Muscle layer of colon (tissue), 2 donors: ENCODE data around the gene FASTKD3.

Experiments used
- H3K27ac ChIP-seq: one replicate; pipeline ENCODE4 v1.7.0; 2013; ENCODE audit warnings: low read depth, mild to moderate bottlenecking, low read length, moderate library complexity
- H3K27me3 ChIP-seq, 2 donors: one replicate each; pipeline ENCODE4 v1.7.0; 2013; ENCODE audit warnings: low read length in 2 of 2, mild to moderate bottlenecking in 2 of 2; ENCODE audit not compliant: insufficient read depth in 2 of 2, control insufficient read depth in 1 of 2
- H3K36me3 ChIP-seq: one replicate; pipeline ENCODE4 v1.7.0; 2013; ENCODE audit warnings: mild to moderate bottlenecking, low read length; ENCODE audit not compliant: insufficient read depth
- H3K4me1 ChIP-seq: one replicate; pipeline ENCODE4 v1.7.0; 2013; ENCODE audit warnings: mild to moderate bottlenecking, low read length; ENCODE audit not compliant: insufficient read depth
- H3K4me3 ChIP-seq, 2 donors: one replicate each; pipeline ENCODE4 v1.7.0; 2013; ENCODE audit warnings: low read length in 2 of 2, low read depth in 1 of 2, mild to moderate bottlenecking in 1 of 2, moderate library complexity in 1 of 2
- H3K9ac ChIP-seq: one replicate; pipeline ENCODE4 v1.7.0; 2013; ENCODE audit warnings: low read length
- H3K9me3 ChIP-seq: one replicate; pipeline ENCODE4 v1.7.0; 2013; ENCODE audit warnings: mild to moderate bottlenecking, low read length
- donor health status: abdominal sarcoma.
- donor health status: Adenocarcinoma of cecum.

FASTKD3 gene

DNA sequence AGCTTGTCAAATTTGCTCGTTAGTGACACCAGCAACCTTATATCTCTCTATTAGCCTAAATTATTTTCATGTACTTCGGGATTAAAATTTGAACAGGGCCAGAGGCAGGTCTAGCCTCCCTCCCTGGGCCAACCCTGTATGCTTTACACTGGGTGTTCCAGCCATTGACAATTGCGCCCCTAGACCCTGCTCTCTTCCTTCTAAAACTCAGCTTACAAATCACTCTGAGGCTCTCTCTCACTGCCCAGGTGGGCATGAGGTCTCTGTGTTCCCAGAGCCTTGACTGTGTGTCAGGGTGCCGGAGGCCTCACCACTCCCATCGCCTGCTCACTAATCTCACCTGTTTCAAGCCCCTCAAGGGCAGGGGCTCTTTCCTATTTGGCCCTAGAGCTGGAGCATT, 11.5 kb downstream of the FASTKD3 start:
- Histone ChIP-seq H3K4me3 (no peak overlapping the region), H3K9me3 (no peaks in the 10 kb centered on the region), H3K36me3 (peaks cover 33% of the 10 kb centered on the region), H3K27me3 (no peaks in the 10 kb centered on the region), H3K4me1 (no peaks in the 10 kb centered on the region), H3K27ac (no peak overlapping the region), H3K9ac (no peak overlapping the region)

DNA sequence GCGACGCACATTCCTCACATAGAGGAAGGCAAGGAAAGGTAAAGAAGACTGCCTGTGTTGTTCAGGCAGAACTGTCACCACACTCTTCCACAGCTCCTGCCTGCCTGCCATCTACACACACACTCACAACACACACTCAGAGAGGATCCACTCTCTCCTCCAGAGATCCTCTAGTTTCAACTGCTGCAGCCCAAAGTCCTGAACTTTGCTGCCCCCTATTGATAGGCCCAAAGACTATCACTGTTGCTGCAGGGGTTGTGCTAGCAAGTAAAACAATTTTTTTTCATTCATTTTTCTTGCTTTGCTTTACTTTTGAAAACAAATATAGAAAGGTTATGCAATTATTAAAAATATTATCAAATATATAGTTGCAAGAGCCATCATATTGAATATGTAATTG, 12.0 kb downstream of the FASTKD3 start:
- Histone ChIP-seq H3K27me3 (no peaks in the 10 kb centered on the region), H3K4me1 (no peaks in the 10 kb centered on the region), H3K9ac (no peak overlapping the region), H3K9me3 (no peaks in the 10 kb centered on the region), H3K36me3 (peaks cover 29% of the 10 kb centered on the region), H3K27ac (no peak overlapping the region), H3K4me3 (no peak overlapping the region)

DNA sequence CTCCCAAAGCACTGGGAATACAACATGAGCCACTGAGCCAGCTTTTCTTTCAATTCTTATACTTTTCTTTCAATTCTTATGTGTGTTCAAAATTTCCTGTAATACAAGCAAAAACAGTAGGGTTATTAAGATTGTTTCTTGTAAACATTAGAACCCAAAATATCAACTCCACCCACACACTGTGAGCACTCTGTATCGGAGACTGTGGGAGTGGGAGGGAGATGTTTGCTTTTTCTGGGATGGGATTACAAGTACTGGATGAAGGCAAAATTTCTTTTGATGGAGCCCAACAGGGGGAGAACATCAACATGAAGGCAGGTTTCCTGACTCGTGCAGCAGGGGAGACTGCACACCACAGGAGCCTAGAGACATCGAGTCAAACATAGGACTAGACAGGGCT, 13.2 kb downstream of the FASTKD3 start:
- Histone ChIP-seq H3K9me3 (no peaks in the 10 kb centered on the region), H3K27ac (no peak overlapping the region), H3K4me1 (no peaks in the 10 kb centered on the region), H3K9ac (no peak overlapping the region), H3K27me3 (no peaks in the 10 kb centered on the region), H3K36me3 (peaks cover 20% of the 10 kb centered on the region), H3K4me3 (no peak overlapping the region)

DNA sequence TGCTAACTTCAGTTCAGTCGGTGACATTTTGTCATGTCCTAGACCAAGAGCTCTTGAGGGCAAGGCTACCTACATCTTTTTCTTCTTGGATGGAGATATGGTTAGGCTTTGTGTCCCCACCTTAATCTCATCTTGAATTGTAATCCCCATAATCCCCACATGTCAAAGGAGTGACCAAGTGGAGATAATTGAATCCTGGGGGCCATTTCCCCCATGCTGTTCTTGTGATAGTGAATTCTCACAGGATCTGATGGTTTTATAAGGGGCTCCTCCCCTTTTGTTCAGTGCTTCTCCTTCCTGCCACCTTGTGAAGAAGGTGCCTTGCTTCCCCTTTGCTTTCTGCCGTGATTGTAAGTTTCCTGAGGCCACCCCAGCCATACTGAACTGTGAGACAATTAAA, 15.8 kb downstream of the FASTKD3 start:
- Histone ChIP-seq H3K27ac (no peak overlapping the region), H3K27me3 (peaks cover 8 to 19% of the 10 kb centered on the region in 2 donors), H3K4me3 (no peak overlapping the region), H3K36me3 (peaks cover 3% of the 10 kb centered on the region), H3K9ac (no peak overlapping the region), H3K4me1 (peaks cover 5% of the 10 kb centered on the region), H3K9me3 (no peaks in the 10 kb centered on the region)

DNA sequence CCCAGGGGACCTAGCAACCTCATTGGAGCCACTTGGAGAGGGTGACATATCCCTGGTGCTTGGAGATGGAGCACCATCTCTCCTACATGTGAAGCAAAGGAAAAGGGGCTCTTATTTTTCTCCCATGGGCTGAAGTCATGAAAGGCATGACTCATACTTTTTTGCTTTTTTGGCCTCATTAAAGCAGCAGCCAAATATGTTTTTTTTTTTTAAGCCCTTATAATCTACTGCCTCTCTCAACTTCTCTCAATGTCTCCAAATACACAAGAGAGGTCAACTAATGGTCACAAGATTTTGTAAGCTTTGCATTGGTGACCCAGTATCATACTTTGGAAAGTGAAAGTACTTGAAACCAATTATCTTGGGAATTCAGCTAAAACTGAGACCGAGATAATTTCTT, 16.3 kb downstream of the FASTKD3 start:
- H3K4me3 ChIP-seq, result no peak overlapping the region
- H3K9ac ChIP-seq, result no peak overlapping the region
- H3K36me3 ChIP-seq, result no peaks in the 10 kb centered on the region
- H3K4me1 ChIP-seq, result peaks cover 5% of the 10 kb centered on the region
- H3K27ac ChIP-seq, result no peak overlapping the region
- H3K9me3 ChIP-seq, result no peaks in the 10 kb centered on the region
- H3K27me3 ChIP-seq, result peaks cover 10 to 20% of the 10 kb centered on the region in 2 donors

DNA sequence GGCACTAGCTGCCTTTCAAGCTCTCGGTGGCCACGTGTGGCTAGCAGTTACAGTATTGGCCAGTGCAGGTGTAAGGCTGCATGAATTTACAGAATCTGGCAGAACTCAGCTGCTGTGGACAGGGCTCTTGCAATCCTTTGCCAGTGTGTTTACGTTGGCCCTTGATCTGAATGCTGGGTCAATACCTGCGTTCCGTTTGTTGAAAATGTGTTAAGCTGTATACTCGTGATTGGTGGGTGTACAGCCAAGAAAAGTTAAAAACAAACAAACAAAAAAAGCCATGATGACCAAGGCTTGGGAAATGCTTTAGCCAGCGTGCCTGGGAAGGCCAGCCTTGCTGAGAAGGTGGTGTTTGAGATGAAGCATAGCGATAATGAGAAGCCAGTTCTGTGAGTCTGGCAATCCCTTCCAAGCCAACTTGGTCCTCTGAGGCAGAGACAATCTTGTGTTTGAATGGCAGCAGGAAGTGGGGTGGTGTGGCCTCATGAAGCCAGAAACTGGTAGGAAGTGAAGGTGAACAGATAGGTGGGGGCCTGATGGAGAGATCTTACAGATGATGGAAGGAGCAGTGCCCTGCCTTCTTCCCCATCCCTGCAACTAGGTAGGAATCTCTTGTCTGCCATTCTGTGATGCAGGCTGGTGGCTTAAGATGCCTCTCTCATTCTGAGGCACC, 17.1 kb downstream of the FASTKD3 start:
- Histone ChIP-seq H3K9ac (no peak overlapping the region), H3K4me1 (peaks cover 5% of the 10 kb centered on the region), H3K9me3 (no peaks in the 10 kb centered on the region), H3K4me3 (no peak overlapping the region), H3K27me3 (peaks cover 16 to 20% of the 10 kb centered on the region in 2 donors), H3K36me3 (no peaks in the 10 kb centered on the region), H3K27ac (no peak overlapping the region)

DNA sequence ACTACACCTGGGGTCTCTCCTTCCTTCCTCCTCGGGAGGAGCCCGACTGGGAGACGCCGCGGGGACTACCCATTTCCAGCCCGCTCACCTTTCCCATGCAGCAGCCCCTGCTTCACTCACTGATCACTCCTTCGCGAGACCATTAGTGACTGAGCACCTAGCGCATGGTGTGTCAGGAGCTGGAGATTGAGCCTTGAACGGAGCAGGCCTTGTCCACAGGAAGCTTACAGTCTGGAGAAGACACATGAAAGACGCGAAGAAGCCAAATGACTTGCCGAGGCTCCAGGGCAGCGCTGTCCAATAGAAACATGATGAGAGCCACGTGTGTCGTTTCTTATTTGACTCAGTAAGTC, 17.6 kb downstream of the FASTKD3 start:
- peak overlapping the region in 1 of 2 donors; percentile 35 for H3K4me3 ChIP-seq
- H3K9ac ChIP-seq, result no peak overlapping the region
- H3K27me3 ChIP-seq, result peaks cover 16 to 20% of the 10 kb centered on the region in 2 donors
- no peak overlapping the region for H3K27ac ChIP-seq
- H3K36me3 ChIP-seq, result no peaks in the 10 kb centered on the region
- H3K9me3 ChIP-seq, result no peaks in the 10 kb centered on the region
- peaks cover 5% of the 10 kb centered on the region for H3K4me1 ChIP-seq

DNA sequence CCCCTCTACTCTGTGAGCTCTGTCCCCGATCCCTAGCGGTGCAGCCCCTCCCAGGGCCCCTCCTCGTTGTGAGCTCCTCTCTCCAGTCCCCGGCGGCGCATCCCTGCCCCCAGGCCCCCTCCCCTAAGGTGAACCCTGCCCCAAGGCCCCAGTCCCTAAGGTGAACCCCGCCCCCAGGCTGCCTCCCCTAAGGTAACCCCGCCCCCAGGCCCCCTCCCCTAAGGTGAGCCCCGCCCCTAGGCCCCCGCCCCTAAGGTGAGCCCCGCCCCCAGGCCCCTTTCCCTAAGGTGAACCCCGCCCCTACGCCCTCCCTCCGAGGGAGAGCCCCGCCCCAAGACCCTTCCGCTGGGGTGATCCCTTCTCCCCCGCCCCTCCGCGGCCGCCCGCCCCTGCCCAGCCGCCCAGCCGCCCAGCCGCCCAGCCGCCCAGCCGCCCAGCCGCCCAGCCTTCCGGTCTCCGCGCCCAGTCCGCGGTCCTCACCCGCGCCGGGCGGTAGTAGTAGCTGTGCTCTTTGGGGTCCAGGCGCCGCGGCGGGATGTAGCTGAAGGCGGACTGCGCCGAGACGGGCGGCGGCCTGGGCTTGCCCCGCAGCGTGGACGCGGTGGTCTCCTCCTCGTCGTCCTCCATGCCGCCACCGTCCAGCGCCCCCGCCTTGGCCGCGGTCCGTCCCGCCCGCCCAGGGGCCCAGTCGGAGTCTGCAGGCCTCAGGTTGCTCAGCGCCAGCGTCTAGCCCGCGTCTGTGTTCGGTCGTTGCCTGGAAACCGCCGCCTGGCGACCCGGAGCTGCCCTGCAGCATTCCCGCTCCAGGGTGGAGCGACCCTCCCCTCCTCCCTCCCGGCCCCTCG, 18.2 kb downstream of the FASTKD3 start, which contains the start of gene CFAP90:
Gene CFAP90 (minus strand): TSS at position 739 of the 845 bp plus-strand sequence. CDS start 112 bp downstream, at position 627.
- Histone ChIP-seq H3K4me3 (peak within 1 kb of the TSS; percentile 43 to 48), H3K4me1 (peaks cover 5% of the 10 kb centered on the region), H3K9ac (no peak within 1 kb of the TSS), H3K9me3 (no peaks in the 10 kb centered on the region), H3K27me3 (peaks cover 16 to 20% of the 10 kb centered on the region in 2 donors), H3K36me3 (no peaks in the 10 kb centered on the region), H3K27ac (no peak within 1 kb of the TSS)

DNA sequence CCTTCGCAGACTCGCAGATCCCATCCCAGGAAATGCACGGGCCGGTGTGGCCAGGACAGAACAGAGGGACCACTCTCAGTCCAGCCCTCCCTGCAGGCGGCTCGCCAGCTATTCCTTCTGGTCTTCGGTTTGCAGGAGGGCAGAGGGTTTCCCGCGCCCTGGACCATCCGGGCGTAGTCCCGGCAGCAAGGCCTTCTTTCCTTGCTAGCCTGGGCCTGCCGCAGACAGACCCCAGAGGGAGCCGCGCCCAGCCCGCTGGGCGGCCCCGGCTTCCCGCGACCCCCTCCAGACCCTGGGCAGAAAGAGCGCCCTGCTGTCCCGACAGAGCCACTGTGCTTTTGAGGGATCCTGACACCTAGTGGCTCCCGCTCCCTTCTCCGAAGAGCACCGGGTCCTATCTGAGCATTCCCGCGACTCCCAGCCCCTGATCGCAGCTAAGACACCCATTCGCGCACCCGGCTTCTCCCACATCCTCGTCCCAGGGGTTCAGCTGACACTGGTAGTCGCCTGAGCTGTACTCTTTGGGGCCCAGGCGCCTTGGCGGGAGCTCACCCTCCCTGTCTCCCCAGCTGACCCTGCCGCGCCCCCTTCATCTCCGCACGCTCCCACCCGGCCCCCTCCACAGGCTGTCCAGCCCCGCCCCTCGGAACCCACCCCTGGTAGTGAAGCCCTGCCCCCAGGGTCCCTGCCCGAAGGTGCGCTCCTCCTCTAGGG, 19.0 kb downstream of the FASTKD3 start:
- H3K36me3 ChIP-seq, result no peaks in the 10 kb centered on the region
- H3K27me3 ChIP-seq, result peaks cover 16 to 20% of the 10 kb centered on the region in 2 donors
- no peak overlapping the region for H3K9ac ChIP-seq
- no peaks in the 10 kb centered on the region for H3K9me3 ChIP-seq
- H3K4me1 ChIP-seq, result peaks cover 5% of the 10 kb centered on the region
- no peak overlapping the region for H3K27ac ChIP-seq
- peak overlapping the region; percentile 43 to 44 for H3K4me3 ChIP-seq

DNA sequence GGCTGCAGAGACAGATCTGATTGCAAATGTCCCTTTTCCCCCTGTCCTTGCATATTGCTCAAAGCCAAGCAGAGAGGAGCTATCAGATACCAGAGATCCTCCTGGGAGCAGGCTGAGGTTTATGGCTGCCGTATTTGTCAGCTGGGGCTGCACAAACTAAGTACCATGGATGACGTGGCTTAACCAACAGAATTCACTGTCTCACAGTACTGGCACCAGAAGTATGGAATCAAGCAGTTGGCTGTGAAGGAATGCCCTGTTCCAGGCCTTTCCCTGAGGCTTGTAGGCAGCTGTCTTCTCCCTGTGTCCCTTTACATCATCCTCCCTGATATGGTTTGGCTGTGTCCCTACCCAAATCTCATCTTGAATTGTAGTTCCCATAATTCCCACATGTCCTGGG, 20.5 kb downstream of the FASTKD3 start:
- H3K9me3 ChIP-seq, result no peaks in the 10 kb centered on the region
- no peak overlapping the region for H3K4me3 ChIP-seq
- no peak overlapping the region for H3K9ac ChIP-seq
- H3K27ac ChIP-seq, result no peak overlapping the region
- H3K4me1 ChIP-seq, result peaks cover 5% of the 10 kb centered on the region
- H3K27me3 ChIP-seq, result peaks cover 16 to 20% of the 10 kb centered on the region in 2 donors
- no peaks in the 10 kb centered on the region for H3K36me3 ChIP-seq

DNA sequence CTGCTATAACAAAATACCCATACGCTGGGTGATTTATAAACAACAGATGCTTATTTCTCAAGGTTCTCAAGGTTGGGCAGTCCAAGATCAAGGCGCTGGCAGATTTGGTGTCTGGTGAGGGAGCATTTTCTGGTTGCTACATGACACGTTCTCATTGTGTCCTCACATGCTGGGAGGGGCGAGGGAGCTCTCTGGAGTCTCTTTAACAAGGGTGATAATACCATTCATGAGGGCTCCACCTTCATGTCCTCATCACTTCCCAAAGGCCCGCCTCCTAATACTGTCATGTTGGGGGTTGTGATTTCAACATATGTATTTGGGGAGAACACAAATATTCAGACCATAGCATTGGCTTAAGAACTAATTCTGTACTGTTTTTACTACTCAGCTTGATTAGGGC, 22.5 kb downstream of the FASTKD3 start:
- H3K36me3 ChIP-seq, result no peaks in the 10 kb centered on the region
- no peaks in the 10 kb centered on the region for H3K9me3 ChIP-seq
- no peak overlapping the region for H3K27ac ChIP-seq
- H3K27me3 ChIP-seq, result peaks cover 16 to 20% of the 10 kb centered on the region in 2 donors
- H3K9ac ChIP-seq, result no peak overlapping the region
- H3K4me1 ChIP-seq, result peaks cover 5% of the 10 kb centered on the region
- no peak overlapping the region for H3K4me3 ChIP-seq
